NB4 (cell line): ENCODE measurements around the gene BMP5.

Experiments used
- TF ChIP-seq, protein P1 (sequence below): IDR thresholded peaks from 2 replicates; pipeline ENCODE4 v1.6.1; 2011; ENCODE audit warnings: low read depth, low read length
- TF ChIP-seq, protein P2 (sequence below): IDR thresholded peaks from one replicate; pipeline ENCODE4 v1.5.1; 2012; ENCODE audit warnings: low read depth, low read length

GRCh38 chr6:55917751-55918415 lies 42.5 kb upstream of the BMP5 start:
- TF ChIP-seq, protein P1, sequence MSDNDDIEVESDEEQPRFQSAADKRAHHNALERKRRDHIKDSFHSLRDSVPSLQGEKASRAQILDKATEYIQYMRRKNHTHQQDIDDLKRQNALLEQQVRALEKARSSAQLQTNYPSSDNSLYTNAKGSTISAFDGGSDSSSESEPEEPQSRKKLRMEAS, result no peak
- TF ChIP-seq, protein P2, sequence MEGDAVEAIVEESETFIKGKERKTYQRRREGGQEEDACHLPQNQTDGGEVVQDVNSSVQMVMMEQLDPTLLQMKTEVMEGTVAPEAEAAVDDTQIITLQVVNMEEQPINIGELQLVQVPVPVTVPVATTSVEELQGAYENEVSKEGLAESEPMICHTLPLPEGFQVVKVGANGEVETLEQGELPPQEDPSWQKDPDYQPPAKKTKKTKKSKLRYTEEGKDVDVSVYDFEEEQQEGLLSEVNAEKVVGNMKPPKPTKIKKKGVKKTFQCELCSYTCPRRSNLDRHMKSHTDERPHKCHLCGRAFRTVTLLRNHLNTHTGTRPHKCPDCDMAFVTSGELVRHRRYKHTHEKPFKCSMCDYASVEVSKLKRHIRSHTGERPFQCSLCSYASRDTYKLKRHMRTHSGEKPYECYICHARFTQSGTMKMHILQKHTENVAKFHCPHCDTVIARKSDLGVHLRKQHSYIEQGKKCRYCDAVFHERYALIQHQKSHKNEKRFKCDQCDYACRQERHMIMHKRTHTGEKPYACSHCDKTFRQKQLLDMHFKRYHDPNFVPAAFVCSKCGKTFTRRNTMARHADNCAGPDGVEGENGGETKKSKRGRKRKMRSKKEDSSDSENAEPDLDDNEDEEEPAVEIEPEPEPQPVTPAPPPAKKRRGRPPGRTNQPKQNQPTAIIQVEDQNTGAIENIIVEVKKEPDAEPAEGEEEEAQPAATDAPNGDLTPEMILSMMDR, result no peak
